ENCODE data around the gene CHPF.

- TF ChIP-seq YY1 (IDR thresholded peaks at IDR 0.05; ENCODE audit: insufficient read depth, insufficient read length) = no peak
- no peak for TF ChIP-seq SUZ12 (IDR thresholded peaks at IDR 0.05; ENCODE audit: extremely low read depth, insufficient read depth, insufficient read length)
- TF ChIP-seq ZNF274 (IDR thresholded peaks at IDR 0.05; ENCODE audit: low read depth, low read length) = no peak
Measured at GRCh38 chr2:219499555-219499954, 44.1 kb downstream of the CHPF start.
